ENCODE results near the gene BAZ2A.
"Not testable (repeated sequence)": the region's sequence is repeated elsewhere in the genome, so short reads cannot be mapped to it uniquely, and the experiment has no call there.

Gene BAZ2A

DNA sequence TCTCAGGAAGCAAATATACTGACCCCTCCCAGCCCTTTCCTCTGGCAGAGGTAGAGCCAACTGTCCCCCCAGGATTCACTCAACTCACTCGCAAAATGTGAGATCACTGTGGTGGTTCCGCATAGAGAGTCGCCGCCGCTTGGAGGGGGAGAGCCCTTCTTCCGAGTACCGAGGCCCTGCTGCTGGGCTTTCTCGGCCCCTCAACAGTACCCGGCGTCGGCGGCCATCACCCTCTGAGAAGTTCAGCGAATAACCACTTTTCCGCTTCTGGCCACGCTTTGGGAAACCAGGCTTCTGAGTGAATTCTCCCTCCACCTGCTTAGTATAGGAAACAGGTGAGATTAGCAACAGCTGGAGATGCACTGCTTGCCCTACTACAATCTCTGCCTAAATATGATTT, 31.1 kb downstream of the BAZ2A start:
- DNase-seq (ENCODE audit: low read depth in 2 of 2), result no peak

DNA sequence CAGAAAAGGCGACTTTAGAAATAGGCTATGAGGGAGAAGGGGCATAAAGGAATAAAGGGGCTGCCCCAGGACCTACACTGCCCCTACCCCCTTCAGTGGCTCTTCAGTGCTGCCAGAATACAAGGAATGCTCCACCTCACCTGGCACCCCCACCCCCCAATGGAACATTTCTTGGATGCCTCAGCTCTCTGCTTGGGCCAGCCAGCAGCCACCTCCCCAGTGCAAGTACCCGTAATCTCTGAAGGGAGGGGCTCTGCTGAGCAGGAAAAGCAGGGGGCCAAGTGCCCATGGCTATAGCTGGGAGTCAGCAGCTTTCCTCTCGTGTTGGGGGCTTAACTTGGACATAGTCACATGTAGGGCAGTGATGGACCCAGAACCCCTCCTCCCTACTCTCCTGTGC, 33.3 kb downstream of the BAZ2A start:
- no peak for DNase-seq (ENCODE audit: low read depth in 2 of 2)

- DNase-seq (ENCODE audit: low read depth in 2 of 2), result peak; percentile 25 to 35
These were observed 36.1 kb downstream of the BAZ2A start for GRCh38 chr12:56593909-56594621.

DNA sequence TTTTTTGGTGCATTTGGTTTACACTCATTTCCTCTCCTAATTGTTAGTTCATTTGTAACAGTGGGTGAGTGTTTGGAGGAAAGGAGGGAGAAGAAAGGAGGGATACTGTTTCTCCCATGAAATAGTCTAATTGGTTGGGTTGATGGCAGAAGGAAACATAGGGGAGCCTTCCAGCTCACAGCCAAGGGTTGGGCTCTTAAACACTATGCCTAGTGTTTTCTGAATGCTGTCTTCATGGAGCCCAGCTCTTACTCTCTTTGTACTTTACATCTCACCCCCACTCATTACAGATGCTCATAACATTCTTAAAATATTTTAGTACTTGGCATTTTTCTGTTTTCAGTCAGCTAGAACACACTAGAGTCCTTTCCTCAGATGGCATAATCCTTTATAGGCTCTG, 38.2 kb downstream of the BAZ2A start:
- no peak for DNase-seq (ENCODE audit: low read depth in 2 of 2)

DNA sequence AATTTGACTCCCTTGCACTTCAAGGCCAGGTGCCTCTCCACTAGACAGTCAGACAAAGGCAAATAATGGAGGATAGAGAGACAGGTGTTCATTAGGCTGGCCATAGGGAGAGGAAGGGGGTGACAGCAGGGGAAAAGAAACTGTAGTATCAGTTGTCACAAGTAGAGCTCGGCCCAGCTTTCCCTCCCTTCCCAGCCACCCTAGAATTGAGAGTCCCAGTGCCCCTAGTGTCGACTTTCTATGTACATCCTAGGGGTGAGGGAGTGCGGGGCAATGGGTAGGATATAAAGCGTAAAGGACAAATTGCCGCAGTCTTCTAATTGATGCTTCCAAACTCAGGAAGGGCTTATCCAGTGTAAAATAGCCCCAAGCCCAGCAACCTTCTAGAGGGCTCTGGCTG, 39.0 kb downstream of the BAZ2A start:
- DNase-seq (ENCODE audit: low read depth in 2 of 2), result no peak

DNA sequence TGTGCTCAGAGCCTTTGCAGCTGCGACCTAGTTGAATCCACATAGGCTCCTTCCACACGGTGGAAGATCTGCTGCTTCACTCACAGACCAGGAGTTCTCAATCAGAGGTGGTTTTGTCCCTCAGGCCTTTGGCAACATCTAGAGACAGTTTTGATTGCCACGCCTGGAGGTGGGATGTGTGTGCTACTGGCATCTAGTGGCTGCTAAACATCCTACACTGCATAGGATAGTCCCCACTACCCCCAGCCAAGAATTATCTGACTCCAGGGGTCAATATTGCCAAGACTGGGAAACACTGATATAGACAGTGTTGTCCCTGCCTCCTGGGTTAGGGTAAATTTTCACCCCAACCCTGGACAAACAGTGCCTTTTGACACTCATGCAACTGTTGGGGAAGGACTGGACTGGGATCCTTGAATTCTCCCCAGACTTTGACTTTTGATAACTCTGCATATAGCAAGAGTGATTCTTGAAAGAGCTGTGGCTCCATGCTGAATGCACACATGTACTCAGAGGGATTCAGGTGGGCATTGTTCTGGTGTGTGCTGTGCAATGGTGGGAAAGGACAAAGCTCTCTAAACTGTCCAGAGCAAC, 39.8 kb downstream of the BAZ2A start:
- DNase-seq (ENCODE audit: low read depth in 2 of 2), result no peak

GRCh38 chr12:56589783-56590182, 40.3 kb downstream of the BAZ2A start:
- no peak for DNase-seq (ENCODE audit: low read depth in 2 of 2)

DNA sequence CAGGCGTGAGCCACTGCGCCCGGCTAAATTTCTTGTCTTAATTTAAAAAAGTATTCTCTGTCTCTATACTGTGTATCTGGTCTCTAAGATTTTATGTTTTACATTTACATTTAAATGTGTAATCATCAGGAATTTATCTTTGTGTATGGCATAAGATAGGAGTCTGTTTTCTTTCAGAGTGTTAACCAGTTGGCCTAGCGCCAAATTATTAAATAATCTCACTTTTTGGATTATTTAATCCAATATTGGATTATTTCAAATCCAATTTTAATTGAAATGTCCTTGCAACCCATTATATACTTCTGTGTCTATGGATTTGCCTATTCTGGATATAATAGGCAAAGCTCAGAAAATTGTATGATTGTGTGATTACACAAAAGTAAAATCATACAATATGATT, 45.0 kb downstream of the BAZ2A start:
- DNase-seq (ENCODE audit: low read depth in 2 of 2), result no peak

DNA sequence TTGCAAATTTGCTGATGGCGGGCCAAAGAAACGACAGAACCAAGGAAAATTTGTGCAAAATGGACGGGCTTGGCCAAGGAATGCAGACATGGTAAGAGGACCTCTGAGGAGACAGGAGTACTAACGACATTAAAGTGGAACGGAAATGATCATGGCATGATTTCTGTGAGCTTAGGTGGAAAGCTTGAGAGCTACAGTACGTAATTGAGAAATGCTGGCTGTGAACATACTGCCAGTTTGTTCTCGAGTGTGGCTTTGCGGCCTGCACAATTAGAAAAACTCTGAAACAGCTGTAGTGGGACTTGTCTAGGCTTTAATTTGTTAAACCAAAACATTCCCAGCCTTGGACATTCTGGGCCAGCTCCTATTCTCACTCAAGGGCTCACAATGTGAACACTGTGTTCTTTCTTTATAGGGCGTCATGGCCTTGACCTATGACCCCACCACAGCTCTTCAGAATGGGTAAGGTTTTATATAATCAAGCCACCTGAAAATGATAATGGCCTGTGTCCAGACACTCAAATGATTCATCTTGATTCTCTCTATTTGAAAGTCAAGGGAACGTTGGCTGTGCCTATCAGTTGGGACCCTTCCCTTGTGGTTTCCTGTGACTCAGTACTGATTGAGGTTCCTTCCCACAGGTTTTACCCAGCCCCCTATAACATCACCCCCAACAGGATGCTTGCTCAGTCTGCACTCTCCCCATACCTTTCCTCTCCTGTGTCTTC, 48.5 kb downstream of the BAZ2A start:
- no peak for DNase-seq (ENCODE audit: low read depth in 2 of 2)

DNA sequence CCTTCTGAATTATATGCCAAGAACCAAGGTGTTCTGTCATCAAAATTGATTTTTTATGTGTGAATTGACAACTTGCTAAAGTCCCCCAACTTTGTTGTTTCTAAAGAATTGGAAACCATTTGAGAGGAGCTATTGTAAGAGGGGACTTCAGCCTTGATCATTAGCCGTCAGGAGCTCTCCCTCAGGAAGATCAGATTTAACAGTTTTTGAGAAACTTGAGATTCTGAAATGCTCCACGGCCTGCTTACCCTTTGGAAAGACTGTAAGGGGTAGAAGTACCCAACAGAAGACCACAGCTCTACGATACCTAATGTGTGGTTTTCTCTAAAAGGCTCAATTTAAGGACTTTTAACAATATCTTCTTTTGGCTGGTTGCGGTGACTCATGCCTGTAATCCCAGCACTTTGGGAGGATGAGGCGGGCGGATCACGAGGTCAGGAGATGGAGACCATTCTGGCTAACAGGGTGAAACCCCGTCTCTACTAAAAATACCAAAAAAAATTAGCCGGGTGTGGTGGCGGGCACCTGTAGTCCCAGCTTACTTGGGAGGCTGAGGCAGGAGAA, 51.1 kb downstream of the BAZ2A start:
- DNase-seq (ENCODE audit: low read depth in 2 of 2), result no peak

GRCh38 chr12:56577248-56577647, 52.9 kb downstream of the BAZ2A start:
- not testable (repeated sequence) for DNase-seq (ENCODE audit: low read depth in 2 of 2)

- no peak for DNase-seq (ENCODE audit: low read depth in 2 of 2)
These were observed 55.9 kb downstream of the BAZ2A start for GRCh38 chr12:56574210-56574609.

- no peak for DNase-seq (ENCODE audit: low read depth in 2 of 2)
These were observed 57.8 kb downstream of the BAZ2A start for GRCh38 chr12:56572288-56572687.

DNA sequence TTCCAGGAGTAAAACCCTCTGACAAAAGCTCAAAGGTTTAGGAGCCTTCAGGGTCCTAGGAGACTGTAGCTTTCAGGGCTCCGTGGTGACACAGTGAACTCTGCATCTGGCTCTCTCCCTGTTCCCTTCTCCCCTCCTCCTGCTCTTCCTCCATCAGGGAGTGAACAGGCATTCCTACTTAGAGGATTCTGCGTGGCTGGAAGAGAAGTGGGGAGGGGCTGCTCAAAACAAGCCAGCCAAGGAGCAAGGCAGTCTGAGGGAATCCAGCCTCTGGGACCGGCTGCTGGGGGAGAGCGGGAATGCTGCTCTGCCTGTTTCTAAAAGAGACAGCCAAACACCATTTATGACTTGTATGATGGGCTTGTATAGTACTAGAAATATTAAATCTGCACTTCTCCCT, 59.0 kb downstream of the BAZ2A start:
- no peak for DNase-seq (ENCODE audit: low read depth in 2 of 2)

DNA sequence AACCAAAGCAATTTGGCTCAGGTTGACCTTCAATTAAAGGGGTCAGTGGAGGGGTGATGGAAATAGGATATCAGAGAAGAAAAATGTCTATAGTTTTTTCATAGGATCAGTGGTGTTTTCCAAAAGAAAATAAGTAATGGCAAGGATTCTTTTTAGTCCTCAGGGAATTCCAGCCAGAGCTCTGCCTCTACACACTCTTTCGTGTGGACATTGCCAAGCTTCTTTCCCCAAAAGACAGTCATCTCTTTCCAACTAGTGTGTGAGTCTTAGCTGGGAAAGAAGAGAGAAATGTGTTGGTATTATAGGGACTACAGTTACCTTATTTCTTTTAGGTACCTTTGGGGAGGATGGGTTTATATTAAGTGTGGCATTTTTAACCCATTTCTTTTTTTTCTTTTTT, 62.0 kb downstream of the BAZ2A start:
- DNase-seq (ENCODE audit: low read depth in 2 of 2), result no peak

GRCh38 chr12:56565510-56566101, 64.5 kb downstream of the BAZ2A start:
- no peak for DNase-seq (ENCODE audit: low read depth in 2 of 2)

GRCh38 chr12:56551070-56551469, 79.1 kb downstream of the BAZ2A start:
- DNase-seq (ENCODE audit: low read depth in 2 of 2), result no peak

DNA sequence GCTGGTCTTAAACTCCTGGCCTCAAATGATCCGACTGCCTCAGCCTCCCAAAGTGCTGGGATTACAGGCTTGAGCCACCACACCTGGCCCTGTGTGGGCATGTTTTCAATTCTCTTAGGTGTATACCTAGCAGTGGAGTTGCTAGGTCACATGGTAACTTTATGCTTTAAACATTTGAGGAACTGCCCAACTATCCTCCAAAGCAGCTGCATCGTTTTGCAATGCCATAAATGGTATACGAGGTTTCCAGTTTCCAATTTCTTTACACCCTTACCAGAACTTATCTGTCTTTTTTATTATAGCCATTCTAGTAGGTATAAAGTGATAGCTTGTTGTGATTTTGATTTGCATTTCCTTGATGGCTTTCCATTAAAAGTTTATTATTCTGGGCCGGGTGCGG, 83.4 kb downstream of the BAZ2A start:
- DNase-seq (ENCODE audit: low read depth in 2 of 2), result no peak
